HepG2 (cell line): ENCODE measurements around the gene BRSK2.

Experiments used
- CHD4 ChIP-seq: fragments of 200-600 bp; sonication (generic); IDR thresholded peaks from 2 replicates; pipeline ENCODE4 v1.7.0; 2017; ENCODE audit warnings: mild to moderate bottlenecking, low read length, borderline replicate concordance
- HOXA7 ChIP-seq: sonication (generic); formaldehyde crosslinking; IDR thresholded peaks from 2 replicates; pipeline ENCODE4 v1.8.1; 2022; ENCODE audit warnings: mild to moderate bottlenecking, missing genetic modification reagents, moderate library complexity
- TF ChIP-seq, protein P1 (sequence below): sonication (generic); formaldehyde crosslinking; IDR thresholded peaks from 2 replicates; pipeline ENCODE4 v1.5.0; 2020; ENCODE audit warnings: mild to moderate bottlenecking, missing genetic modification reagents, moderate library complexity

DNA sequence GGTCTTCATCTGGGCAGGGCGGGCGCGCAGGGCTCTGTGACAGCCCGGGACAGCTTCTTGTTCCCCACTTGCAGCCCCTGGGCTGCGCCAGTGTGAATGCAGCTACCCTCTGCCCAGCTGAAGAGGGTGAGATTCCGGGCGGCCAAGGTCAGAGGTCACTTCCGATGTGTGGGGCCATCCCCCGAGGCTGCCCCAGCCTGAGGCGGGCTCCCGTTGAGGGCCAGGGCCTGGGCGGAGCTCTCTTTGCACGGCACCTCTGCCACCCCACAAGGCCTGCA lies 72.9 kb downstream of the BRSK2 start:
- TF ChIP-seq HOXA7 = no peak
- TF ChIP-seq, protein P1, sequence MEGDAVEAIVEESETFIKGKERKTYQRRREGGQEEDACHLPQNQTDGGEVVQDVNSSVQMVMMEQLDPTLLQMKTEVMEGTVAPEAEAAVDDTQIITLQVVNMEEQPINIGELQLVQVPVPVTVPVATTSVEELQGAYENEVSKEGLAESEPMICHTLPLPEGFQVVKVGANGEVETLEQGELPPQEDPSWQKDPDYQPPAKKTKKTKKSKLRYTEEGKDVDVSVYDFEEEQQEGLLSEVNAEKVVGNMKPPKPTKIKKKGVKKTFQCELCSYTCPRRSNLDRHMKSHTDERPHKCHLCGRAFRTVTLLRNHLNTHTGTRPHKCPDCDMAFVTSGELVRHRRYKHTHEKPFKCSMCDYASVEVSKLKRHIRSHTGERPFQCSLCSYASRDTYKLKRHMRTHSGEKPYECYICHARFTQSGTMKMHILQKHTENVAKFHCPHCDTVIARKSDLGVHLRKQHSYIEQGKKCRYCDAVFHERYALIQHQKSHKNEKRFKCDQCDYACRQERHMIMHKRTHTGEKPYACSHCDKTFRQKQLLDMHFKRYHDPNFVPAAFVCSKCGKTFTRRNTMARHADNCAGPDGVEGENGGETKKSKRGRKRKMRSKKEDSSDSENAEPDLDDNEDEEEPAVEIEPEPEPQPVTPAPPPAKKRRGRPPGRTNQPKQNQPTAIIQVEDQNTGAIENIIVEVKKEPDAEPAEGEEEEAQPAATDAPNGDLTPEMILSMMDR = no peak
- TF ChIP-seq CHD4 = no peak
